BJ (cell line): ENCODE data around the gene GPR4. TPM values are rescaled to one million over a fixed set of nuclear protein-coding genes. Genes with fewer than 3 reads are reported as not detected.

Source experiments
- CTCF ChIA-PET: fragments of 350-600 bp; formaldehyde crosslinking; extraction: SDS; loops from one replicate; lab custom pipeline; 2021; ENCODE audit warnings: antibody characterized with exemption, inconsistent platforms; lab: Yijun Ruan, JAX
- POLR2A ChIA-PET: fragments of 300-600 bp; sonication (Branson Sonifier 250); formaldehyde crosslinking; extraction: SDS; loops from one replicate; lab custom pipeline; 2021; ENCODE audit warnings: antibody characterized with exemption; lab: Charles Lee
- DNase-seq: peaks from one replicate; pipeline ENCODE4 v3.0.0-alpha.2; 2011; ENCODE audit warnings: low read depth
- H3K27me3 ChIP-seq: 2 replicates; pipeline ENCODE4 v1.6.0; 2011; ENCODE audit warnings: low read length; ENCODE audit not compliant: control insufficient read depth, insufficient read depth
- H3K36me3 ChIP-seq: 2 replicates; pipeline ENCODE4 v1.5.1; 2011; ENCODE audit warnings: low read length; ENCODE audit not compliant: control insufficient read depth, insufficient read depth
- H3K4me3 ChIP-seq: 2 replicates; pipeline ENCODE4 v1.5.1; 2011; ENCODE audit warnings: low read depth, mild to moderate bottlenecking, control low read depth, low read length
- CTCF ChIP-seq: IDR thresholded peaks from 2 replicates; pipeline ENCODE4 v1.5.1; 2011; ENCODE audit warnings: low read depth, mild to moderate bottlenecking, control low read depth, inconsistent platforms, low read length, moderate library complexity; ENCODE audit not compliant: insufficient read depth
- polyA plus RNA-seq: library from polyadenylated mRNA; depleted of rRNA; stranded (reverse); fragments of >200 nt; gene quantifications from 2 replicates; pipeline ENCODE4 v1.2.3, GENCODE V29; 2011

GPR4 gene
- polyA plus RNA-seq, 1 experiment, result 0.06 TPM

GRCh38 chr19:45564131-45564780, 37.8 kb downstream of the GPR4 start:
- no peaks in the 10 kb centered on the region for H3K27me3 ChIP-seq
- no peak for TF ChIP-seq CTCF

GRCh38 chr19:45560686-45561085, 41.3 kb downstream of the GPR4 start:
- POLR2A ChIA-PET, result no interaction called here
- CTCF ChIA-PET, result interaction anchor here (1.1 to 1.3 kb wide), 3 partner anchors 40 to 121 kb away, joined by 3 to 4 read pairs (median 4); no protein-coding TSS in a partner anchor
- no peak overlapping the region for H3K4me3 ChIP-seq
- H3K27me3 ChIP-seq, result no peaks in the 10 kb centered on the region
- H3K36me3 ChIP-seq, result no peaks in the 10 kb centered on the region
- no peak for DNase-seq
- TF ChIP-seq CTCF, result no peak

More at GRCh38 chr19:45564131-45564780, 37.8 kb downstream of the GPR4 start:
- DNase-seq, result no peak
- H3K4me3 ChIP-seq, result no peak overlapping the region
- no peaks in the 10 kb centered on the region for H3K36me3 ChIP-seq
- ChIA-PET CTCF (interaction anchor here (1.2 kb wide), 1 partner anchor 78 kb away, joined by 5 read pairs; no protein-coding TSS in a partner anchor), POLR2A (no interaction called here)

DNA sequence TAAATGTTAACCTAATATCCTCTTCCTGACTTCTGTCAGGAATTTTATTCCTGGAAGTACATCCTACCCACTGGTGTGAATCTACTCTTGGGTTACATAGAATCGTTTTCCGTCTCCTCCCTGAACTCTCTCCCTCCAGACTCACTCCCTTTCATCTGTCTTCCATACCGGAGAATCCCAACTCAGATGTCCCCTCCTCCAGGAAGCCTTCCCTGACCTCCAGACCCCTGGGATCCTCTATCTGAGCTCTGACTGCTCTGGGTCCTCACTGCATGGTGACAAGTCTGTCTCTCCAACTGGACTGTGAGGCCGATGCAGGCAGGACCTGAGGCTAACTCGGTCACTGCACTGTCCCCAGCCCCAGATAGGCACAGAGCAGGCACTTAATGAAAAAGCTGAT, 42.0 kb downstream of the GPR4 start:
- POLR2A ChIA-PET, result no interaction called here
- H3K4me3 ChIP-seq, result no peak overlapping the region
- CTCF ChIA-PET, result interaction anchor here (0.6 to 1.3 kb wide), 5 partner anchors 15 to 121 kb away, joined by 3 to 4 read pairs (median 4); no protein-coding TSS in a partner anchor
- no peak for TF ChIP-seq CTCF
- H3K27me3 ChIP-seq, result no peaks in the 10 kb centered on the region
- no peak for DNase-seq
- H3K36me3 ChIP-seq, result no peaks in the 10 kb centered on the region

- no peak for DNase-seq
- ChIA-PET CTCF (interaction anchor here (0.5 to 2.5 kb wide), 10 partner anchors 9 to 119 kb away, joined by 3 to 14 read pairs (median 6); no protein-coding TSS in a partner anchor), POLR2A (interaction anchor here (0.6 kb wide), 1 partner anchor 23 kb away, joined by 3 read pairs; no protein-coding TSS in a partner anchor)
- no peaks in the 10 kb centered on the region for H3K27me3 ChIP-seq
- no peak overlapping the region for H3K4me3 ChIP-seq
- TF ChIP-seq CTCF, result peak; percentile 76
- no peaks in the 10 kb centered on the region for H3K36me3 ChIP-seq
These were observed 43.6 kb downstream of the GPR4 start for GRCh38 chr19:45558399-45558878.

GRCh38 chr19:45556835-45557234, 45.2 kb downstream of the GPR4 start:
- TF ChIP-seq CTCF, result no peak
- no peak overlapping the region for H3K4me3 ChIP-seq
- 0 out of 2 replicates have a peak, but pooled peaks cover 2% of the 10 kb centered on the region for H3K36me3 ChIP-seq
- no peak for DNase-seq
- POLR2A ChIA-PET, result no interaction called here
- CTCF ChIA-PET, result interaction anchor here (1.1 to 2.5 kb wide), 5 partner anchors 9 to 78 kb away, joined by 3 to 14 read pairs (median 8); no protein-coding TSS in a partner anchor
- H3K27me3 ChIP-seq, result no peaks in the 10 kb centered on the region
